Measurements from ENCODE around the gene CXorf65. TPM values are rescaled to one million over a fixed set of nuclear protein-coding genes. Genes with fewer than 3 reads are reported as not detected.

The CXorf65 gene
- total RNA-seq, 4 donors from 2014 or later, result not detected

GRCh38 chrX:71118032-71118984 is 11.8 kb upstream of the CXorf65 start, which contains the start of gene MED12:
TSS of gene MED12 (plus strand) at chrX:71118596. CDS start at chrX:71118755, 159 bp downstream.
- TF ChIP-seq POLR2AphosphoS5 (IDR thresholded peaks at IDR 0.05) (peak; percentile 44 to 52), EP300 (IDR thresholded peaks at IDR 0.05) (no peak)
- Histone ChIP-seq H3K4me3 (peak within 1 kb of the TSS; percentile 60 to 71 (median 64)), H3K9me3 (no peaks in the 10 kb centered on the region), H3K4me1 (peaks cover 6 to 19% (median 18%) of the 10 kb centered on the region in 4 donors), H3K36me3 (peaks cover 9 to 33% (median 30%) of the 10 kb centered on the region in 4 donors), H3K27me3 (no peaks in the 10 kb centered on the region), H3K27ac (replicated peaks in 1 of 4) (peak within 1 kb of the TSS; percentile 73 to 84 (median 82))
- peak; percentile 95 for DNase-seq (ENCODE audit: extremely low spot score)
- 51% methylated on average over 56 of the region's 56 CpGs for WGBS
- intact Hi-C loops (cut with DNase I), result no loop called here

DNA sequence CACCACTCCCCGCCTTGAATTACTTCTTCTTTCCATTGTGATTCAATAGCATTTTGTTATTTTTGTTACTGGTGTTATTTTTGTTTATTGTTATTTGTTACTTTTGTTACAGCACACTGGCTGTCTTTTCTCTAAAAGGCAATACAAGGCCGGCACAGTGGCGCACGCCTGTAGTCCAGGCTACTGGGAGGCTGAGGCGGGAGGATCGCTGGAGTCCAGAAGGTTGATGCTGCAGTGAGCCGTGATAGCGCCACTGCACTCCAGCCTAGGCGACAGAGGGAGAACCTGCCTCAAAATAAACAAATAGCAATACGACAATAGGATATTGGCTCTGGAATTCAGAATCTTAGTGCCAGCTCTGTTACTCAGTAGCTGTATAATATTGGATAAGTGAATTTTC is 10.8 kb upstream of the CXorf65 start:
- Histone ChIP-seq H3K36me3 (peaks cover 3 to 23% (median 21%) of the 10 kb centered on the region in 4 donors), H3K4me1 (peaks cover 6 to 19% (median 18%) of the 10 kb centered on the region in 4 donors), H3K27me3 (no peaks in the 10 kb centered on the region), H3K4me3 (peak overlapping the region in 2 of 4 donors; percentile 60 to 65), H3K9me3 (no peaks in the 10 kb centered on the region), H3K27ac (replicated peaks in 1 of 4) (no peak overlapping the region)
- DNase-seq (ENCODE audit: extremely low spot score), result no peak
- 83% methylated on average over 10 of the region's 10 CpGs for WGBS
- TF ChIP-seq POLR2AphosphoS5 (IDR thresholded peaks at IDR 0.05), result no peak
- TF ChIP-seq POLR2A (IDR thresholded peaks at IDR 0.05; ENCODE audit: low read depth), result no peak
- TF ChIP-seq EP300 (IDR thresholded peaks at IDR 0.05), result no peak
- TF ChIP-seq, protein P1, sequence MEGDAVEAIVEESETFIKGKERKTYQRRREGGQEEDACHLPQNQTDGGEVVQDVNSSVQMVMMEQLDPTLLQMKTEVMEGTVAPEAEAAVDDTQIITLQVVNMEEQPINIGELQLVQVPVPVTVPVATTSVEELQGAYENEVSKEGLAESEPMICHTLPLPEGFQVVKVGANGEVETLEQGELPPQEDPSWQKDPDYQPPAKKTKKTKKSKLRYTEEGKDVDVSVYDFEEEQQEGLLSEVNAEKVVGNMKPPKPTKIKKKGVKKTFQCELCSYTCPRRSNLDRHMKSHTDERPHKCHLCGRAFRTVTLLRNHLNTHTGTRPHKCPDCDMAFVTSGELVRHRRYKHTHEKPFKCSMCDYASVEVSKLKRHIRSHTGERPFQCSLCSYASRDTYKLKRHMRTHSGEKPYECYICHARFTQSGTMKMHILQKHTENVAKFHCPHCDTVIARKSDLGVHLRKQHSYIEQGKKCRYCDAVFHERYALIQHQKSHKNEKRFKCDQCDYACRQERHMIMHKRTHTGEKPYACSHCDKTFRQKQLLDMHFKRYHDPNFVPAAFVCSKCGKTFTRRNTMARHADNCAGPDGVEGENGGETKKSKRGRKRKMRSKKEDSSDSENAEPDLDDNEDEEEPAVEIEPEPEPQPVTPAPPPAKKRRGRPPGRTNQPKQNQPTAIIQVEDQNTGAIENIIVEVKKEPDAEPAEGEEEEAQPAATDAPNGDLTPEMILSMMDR (IDR thresholded peaks at IDR 0.05), result no peak
- intact Hi-C loops (cut with DNase I), result no loop called here

DNA sequence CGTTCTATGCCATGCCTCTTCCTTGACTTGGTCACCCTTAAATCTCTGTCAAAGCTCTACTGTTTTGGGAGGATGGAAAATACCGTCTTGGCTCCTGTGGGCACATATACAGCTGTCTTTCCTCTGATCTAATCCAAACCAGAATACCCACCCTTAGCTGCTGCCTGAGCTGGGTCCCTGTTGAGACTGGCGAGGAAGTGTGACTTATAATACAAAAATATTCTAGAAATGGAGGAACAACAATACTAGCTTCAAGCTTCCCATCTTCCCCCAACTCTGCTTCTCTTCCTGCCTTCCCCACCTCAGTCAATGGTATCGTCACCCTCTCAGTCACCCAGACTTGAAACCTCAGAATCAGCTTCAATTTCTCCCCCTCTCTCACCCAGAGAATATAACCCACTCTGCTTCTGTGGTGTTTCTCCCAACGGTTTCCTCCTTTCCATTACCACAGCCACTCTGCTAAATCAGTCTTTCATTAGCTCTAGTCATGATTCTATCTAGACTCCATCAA is 5.4 kb upstream of the CXorf65 start:
- intact Hi-C loops (cut with DNase I), result no loop called here
- no peak for DNase-seq (ENCODE audit: extremely low spot score)
- Histone ChIP-seq H3K27ac (replicated peaks in 1 of 4) (no peak overlapping the region), H3K4me3 (peak overlapping the region in 1 of 4 donors; percentile 31), H3K36me3 (no peaks in the 10 kb centered on the region), H3K4me1 (no peaks in the 10 kb centered on the region), H3K9me3 (no peaks in the 10 kb centered on the region), H3K27me3 (peaks cover 0 to 4% (median 0%) of the 10 kb centered on the region in 4 donors)
- TF ChIP-seq POLR2AphosphoS5 (IDR thresholded peaks at IDR 0.05), result no peak
- no peak for TF ChIP-seq POLR2A (IDR thresholded peaks at IDR 0.05; ENCODE audit: low read depth)
- no peak for TF ChIP-seq EP300 (IDR thresholded peaks at IDR 0.05)
- TF ChIP-seq, protein P1 (IDR thresholded peaks at IDR 0.05), result no peak
- WGBS, result 53% methylated on average over 5 of the region's 5 CpGs

GRCh38 chrX:71111141-71111843 is 4.8 kb upstream of the CXorf65 start, which contains the start of gene IL2RG:
TSS of gene IL2RG (minus strand) at chrX:71111577. CDS start at chrX:71111539, 38 bp downstream.
- no peak for TF ChIP-seq POLR2A (IDR thresholded peaks at IDR 0.05; ENCODE audit: low read depth)
- peak in 1 of 2 donors; percentile 33 for TF ChIP-seq POLR2AphosphoS5 (IDR thresholded peaks at IDR 0.05)
- H3K27ac ChIP-seq (replicated peaks in 1 of 4), result no peak within 1 kb of the TSS
- H3K4me3 ChIP-seq, result peak within 1 kb of the TSS in 1 of 4 donors; percentile 31
- WGBS, result 47% methylated on average over 8 of the region's 8 CpGs
- intact Hi-C loops (cut with DNase I), result no loop called here
- H3K36me3 ChIP-seq, result no peaks in the 10 kb centered on the region
- no peaks in the 10 kb centered on the region for H3K4me1 ChIP-seq
- H3K9me3 ChIP-seq, result no peaks in the 10 kb centered on the region
- no peak for DNase-seq (ENCODE audit: extremely low spot score)
- H3K27me3 ChIP-seq, result peaks cover 0 to 4% (median 0%) of the 10 kb centered on the region in 4 donors

- H3K4me3 ChIP-seq, result no peak overlapping the region
- peaks cover 0 to 2% (median 0%) of the 10 kb centered on the region in 4 donors for H3K4me1 ChIP-seq
- TF ChIP-seq POLR2A (IDR thresholded peaks at IDR 0.05; ENCODE audit: low read depth) (no peak), EP300 (IDR thresholded peaks at IDR 0.05) (no peak), POLR2AphosphoS5 (IDR thresholded peaks at IDR 0.05) (no peak)
- intact Hi-C loops (cut with DNase I), result no loop called here
- 92% methylated on average over 6 of the region's 6 CpGs for WGBS
- no peak for DNase-seq (ENCODE audit: extremely low spot score)
- H3K9me3 ChIP-seq, result no peaks in the 10 kb centered on the region
- H3K36me3 ChIP-seq, result no peaks in the 10 kb centered on the region
- H3K27ac ChIP-seq (replicated peaks in 1 of 4), result no peak overlapping the region
- H3K27me3 ChIP-seq, result peaks cover 0 to 4% (median 0%) of the 10 kb centered on the region in 4 donors
These were observed 2.5 kb upstream of the CXorf65 start for GRCh38 chrX:71109051-71109450.

Data from esophagus muscularis mucosa (tissue), 4 donors.